Amniotic stem cell (primary cell): Measurements from ENCODE around the gene B4GALT1.
"Not testable (repeated sequence)": the region's sequence is repeated elsewhere in the genome, so short reads cannot be mapped to it uniquely, and the experiment has no call there.

ENCODE experiments used
- DNase-seq: peaks from one replicate; lab custom pipeline; 2025; lab: John Stamatoyannopoulos, UW

The B4GALT1 gene

DNA sequence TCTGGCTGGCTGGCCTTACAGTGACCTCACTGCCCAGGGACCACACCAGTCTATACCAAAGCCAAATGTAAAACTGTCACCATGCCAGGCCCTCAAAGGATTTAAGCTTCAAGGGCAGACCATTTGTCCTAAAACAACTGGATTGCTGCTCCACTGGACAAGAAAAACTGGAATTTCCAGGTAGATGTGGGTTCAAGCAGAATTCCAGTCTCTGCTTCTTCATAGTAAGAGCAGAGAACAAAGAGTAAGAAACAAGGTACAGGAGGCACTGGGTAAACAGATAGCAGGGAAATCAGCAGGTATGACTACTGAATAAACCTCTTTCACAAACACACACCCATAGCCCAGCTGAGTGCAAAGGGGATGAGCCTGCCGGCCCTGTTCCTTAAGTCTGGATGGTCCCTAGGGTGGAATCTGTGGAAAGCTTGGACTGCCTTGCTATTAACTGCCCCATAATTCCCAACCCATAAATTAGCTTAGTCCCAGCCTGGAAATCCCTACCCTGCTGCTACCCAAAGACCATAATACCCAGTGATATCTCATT is 5.5 kb downstream of the B4GALT1 start:
- no peak for DNase-seq

DNA sequence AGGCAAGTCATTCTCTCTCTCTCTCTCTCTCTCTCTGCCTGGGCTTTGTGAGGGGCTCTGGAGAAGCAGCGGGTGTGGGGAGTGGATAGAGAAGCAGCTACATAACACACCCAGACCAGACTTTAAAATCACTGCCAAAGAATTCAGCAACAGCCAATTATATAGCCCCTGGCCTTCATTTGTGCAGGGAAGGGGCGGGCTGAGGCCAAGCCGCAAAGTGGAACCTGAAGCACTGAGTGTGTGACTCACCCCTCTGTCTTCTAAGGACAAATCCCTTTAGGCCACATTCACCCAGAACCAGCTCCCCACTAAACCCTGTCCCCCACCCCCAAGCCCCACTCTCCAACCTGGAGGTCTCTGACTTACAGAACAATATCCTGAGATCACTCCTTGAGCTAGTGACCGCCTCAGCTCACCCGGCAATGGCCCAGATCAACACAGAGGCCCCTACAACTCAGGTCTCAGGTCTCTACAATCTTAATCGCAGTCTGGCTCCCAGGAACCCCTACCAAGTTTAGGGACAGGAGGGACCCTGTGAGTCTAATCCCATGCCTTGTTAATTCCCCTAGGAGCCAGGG is 6.0 kb downstream of the B4GALT1 start:
- peak; percentile 97 for DNase-seq

DNA sequence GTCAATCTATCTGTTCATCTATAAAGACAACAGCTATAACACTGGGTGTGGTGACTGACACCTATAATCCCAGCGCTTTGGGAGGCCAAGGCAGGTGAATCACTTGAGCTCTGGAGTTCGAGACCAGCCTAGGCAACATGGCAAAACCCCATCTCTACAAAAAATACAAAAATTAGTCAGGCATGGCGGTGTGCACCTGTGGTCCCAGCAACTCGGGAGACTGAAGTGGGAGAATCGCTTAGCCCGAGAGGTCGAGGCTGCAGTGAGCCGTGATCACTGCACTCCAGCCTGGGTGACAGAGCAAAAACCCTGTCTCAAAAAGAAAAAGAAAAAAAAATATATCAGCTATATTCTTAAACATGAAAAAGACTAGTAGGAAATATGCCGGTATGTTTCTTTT is 6.7 kb downstream of the B4GALT1 start:
- DNase-seq: not testable (repeated sequence)

DNA sequence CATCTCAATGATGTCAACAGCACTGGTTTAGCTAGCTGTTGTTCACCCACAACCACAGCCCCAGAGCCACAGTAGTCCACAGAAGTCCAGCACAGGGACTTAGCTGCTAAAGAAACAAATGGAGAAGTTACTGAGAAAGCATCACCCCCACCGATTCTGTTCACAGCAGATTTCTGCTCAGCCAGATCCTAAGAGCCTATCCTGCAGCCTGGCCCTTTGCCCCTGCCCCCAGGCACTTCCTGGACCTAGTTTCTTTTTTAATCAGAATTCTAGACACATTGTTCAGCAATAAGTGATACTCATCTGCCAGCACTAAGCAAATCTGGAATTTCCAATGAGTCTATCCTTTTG is 7.4 kb downstream of the B4GALT1 start:
- peak; percentile 52 for DNase-seq

DNA sequence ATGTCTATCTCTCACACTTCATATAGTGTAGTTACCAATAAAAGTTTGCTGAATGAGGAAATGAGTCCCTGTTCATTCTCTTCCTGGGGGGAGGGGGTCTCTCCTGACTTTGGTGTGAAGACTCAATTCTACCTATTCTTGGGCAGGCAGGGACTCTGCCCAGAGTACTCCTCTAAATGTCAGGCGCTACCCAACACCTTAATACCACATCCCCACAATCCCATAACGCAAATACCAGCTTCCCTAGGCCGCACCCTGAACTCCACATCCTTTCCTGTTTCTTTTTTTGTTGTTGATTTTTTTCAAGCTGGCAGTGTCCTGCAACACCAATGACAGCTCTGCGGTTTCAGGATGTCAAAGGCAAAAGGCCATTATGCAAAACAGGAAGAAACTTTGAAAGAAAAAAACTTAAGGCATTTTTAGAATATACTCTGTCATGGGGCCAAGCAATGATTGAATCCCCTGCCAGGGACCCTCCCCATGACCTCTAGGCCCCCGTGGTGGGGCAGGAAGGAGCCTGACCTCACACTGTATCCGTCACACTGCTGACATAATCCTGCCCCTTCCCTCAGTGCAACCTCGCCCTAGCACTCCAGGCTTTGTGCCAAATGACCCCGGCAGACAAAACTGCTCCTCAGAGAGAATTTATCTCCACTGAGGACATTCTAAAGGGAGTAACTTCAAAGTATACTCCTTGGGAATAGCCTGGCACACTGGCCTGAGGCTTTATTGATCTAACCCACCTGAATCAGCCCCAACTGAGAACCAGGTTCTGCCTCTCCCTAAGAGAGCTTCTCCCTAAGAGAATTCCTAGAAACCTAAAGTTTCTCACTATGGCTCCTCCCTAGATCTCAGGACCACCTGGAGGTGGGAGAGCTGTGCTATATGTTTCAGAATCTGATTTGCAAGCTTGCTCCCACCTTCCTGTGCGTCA is 8.0 kb downstream of the B4GALT1 start:
- DNase-seq: no peak

DNA sequence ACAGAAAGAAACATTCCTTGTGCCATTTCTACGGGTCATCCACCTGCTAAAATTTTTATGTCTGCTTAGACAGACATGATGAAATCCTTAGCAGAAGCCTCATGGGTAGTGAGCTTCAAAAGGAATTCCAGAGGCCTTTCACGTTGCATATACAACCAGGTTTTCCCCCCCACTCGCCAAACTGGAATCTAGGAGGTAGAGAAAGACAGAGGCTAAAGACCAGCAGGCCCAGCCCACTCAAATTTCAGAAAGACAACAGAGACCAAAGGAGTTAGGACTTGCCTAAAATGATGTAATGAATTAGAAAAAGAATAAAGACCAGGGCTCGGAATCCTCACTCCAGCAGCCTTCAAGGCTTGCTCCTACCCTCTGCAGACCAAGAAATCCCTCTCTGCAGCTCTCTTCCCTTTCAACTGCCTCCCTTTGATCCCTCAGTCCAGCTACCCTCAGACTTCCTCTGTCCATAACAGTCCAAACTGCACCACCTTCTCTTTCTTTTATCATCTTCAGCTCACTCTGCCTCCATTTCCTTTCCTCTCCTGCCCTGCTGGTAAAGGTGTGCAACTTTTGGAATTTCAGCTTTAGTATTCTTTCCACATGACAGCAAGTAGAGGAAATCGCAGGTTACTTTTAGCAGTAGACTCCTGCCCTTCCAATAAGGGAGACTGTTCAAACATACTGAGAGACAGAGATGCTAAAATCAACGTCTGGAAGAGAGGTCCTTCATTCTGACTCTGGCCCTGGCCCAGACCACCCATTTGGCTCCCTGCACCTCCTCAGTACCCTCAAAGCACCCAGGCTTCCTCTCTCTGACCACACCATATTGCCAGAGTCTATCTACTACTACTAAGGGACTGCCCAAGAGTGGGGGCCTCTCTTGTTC is 8.9 kb downstream of the B4GALT1 start:
- DNase-seq: no peak

DNA sequence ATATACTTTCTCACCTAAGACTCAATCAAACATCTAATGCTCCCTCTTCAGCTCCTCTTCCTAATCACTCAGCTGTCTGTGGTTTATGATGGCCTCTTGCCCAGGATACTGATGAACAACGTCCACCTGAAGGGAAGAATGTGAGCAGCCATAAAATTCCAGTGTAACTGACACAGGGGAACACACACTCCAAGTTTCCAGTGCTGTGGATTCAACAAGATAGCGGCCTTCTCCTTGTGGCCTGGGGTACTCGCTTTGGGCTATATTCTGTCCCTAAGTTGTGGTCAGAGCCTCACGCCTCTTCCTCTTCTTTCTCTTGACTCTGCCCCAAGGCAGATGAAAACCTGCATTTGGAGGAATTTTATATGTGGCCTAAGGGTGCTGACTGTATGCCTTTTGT is 11.7 kb downstream of the B4GALT1 start:
- no peak for DNase-seq

DNA sequence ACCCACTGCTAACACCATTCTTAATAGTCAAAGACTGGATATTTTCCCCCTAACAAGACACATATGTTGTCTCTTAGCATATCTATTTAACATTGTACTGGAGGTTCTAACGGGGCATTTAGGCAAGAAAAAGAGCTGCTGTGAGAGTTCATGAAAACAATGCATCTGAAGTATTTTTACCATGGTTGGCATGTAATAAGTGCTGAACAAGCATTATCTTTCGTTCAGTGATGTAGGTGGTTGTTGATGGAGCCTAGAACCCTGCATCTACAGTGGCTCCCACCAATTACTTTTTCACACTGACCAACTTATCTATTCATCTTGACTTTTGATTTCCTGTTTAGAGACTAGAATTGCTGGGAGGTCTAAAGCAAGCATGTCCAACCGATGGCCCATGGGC is 12.8 kb downstream of the B4GALT1 start:
- no peak for DNase-seq

DNA sequence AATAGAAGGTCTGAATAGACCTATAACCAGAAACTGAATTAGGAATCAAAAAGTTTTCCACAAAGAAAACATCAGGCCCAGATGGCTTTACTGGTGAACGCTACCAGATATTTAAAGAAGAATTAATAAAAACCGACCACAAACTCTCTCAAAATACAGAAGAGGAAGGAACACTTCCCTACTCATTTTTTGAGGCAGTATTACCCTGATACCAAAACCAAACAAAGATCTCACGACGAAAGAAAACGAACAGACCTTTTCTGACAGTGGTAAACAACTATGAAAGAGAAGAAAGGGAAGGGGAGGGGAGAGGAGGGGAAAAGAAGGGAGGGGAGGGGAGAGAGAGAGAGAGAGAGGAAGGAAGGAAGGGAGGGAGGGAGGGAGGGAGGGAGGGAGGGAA is 13.5 kb downstream of the B4GALT1 start:
- DNase-seq: no peak

DNA sequence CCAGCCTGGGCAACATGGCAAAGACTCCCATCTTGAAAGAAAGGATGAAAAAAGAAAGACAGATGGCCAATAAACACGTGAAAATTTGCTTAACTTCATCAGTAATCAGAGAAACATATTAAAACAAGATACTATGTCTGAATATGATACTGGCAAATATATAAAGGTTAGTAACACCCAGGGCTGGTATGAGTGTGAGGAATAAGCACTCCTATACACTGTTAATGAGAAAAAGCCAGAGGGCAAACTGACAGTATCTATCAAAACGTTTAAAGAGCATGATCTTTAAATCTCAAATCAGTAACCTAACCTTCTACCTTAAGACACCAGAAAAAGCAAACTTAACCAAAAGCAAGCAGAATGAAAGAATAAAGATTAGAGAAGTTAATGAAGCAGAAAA is 14.1 kb downstream of the B4GALT1 start:
- DNase-seq: no peak

DNA sequence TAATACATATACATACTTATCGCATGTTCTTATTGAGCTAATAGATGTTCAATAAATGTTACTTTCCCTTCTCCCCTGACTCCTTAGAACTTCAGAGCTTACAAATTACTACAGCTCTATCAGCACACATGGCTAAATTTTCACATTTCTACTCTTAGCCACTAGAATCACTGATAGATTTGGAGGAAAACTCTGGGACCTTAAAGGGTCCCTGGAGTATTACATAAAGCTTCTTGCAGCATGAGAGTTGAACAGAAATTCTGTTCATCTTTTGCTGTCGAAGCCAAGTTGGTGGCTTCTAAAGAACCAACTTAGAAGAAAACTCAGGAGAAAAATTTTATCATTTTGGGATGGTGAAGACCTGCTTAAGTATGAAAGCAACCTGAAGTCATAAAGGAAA is 15.5 kb downstream of the B4GALT1 start:
- DNase-seq: no peak

DNA sequence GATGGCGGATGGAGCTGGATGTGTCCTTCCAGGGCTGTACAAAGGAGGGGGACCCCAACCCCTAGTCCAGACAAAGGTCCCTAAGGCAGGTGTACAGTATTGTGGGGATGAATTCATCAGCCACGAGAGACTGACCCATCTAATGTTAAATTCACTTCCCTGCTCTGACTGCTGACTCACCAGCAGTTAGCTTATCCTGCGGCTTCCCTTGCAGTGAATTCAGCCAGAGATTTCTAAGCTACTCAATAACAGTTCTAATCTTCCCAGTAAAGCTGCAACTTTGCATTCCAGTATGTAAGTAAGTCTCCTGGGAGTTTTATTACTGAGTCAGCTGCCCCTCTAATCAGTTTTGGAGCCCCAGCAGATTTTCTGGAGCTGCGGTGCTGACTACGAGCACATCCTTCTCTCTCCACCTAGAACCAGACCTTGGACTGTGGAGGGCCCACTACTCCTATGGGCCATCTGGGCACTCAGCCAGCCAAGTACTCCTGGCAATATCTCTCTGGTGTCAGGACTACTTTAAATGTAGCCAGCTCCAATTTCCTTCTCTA is 16.1 kb downstream of the B4GALT1 start:
- peak; percentile 84 for DNase-seq

DNA sequence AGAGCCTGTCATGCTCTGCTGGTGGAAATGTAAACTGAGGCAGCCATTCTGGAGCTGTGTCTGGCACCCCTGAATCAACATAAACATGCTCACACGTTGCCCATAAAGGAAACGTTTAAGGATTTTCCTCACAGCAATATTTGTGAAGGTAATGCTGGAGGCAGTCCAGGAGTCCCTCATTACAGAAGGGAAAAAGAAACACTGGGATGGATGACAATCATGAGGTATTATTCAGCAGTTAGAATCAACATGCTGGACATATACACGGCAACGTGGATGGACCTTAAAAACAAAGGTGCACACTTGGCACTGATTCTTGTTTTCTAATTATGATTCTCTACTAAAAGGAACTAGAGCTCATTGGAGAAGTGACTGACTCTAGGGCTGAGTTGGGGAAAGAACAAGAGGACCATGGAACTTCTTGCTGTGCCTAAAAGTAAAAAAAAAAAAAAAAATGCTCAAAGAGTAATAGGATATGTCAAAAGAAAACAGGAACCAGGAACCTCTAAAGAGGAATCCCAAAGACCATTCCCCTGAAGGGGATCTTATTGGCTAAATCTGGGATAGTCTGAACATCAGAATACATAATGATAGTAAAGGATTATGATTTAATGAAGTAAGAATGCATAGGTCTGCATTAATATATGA is 18.6 kb downstream of the B4GALT1 start:
- DNase-seq: no peak

DNA sequence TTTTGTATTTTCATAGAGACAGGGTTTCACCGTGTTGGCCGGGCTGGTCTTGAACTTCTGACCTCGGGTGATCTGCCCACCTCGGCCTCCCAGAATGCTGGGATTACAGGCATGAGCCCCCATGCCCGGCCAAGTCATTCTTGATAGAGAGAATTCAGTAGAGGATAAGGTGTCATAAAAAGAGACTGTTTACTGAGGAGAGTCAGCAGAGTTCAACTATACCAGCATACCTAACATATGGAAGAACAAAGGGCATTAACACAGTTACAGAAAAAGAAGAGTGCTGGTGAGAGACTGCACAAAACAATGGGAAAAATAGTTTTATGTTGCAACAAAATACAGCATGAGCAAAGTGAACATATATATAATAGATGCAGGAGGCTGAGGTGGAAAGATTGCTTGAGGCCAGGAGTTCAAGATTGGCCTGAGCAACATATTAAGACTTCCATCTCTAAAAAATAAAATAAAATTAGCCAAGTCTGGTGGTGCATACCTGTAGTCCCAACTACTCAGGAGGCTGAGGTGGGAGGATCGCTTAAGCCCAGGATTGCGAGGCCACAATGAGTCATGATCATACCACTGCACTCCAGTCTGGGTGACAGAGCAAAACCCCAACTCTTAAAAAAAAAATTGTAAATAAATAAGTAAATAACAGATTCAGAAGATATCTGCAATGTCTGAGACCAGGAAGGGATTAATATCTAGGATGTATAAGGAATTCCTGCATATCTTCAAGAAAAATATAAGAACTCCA is 19.5 kb downstream of the B4GALT1 start:
- no peak for DNase-seq

DNA sequence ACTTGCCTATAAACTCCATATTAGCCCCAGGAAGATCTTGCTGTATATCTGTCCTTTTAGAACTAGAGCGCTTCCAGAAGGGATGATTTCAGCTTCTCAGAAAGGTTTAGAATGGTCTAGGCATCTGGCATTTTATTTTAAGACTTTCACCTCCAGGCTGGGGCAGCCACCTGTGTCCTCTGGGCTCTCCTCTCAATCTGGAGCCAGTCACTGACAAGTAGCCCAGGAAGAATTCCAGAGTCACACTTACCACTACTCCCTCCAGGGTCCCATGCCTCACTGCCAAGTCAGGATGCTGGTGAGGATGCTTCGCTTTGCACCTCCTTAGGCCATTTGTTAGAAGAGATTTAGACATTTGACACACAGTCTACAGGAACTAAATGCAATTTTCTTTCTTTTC is 20.8 kb downstream of the B4GALT1 start:
- no peak for DNase-seq

DNA sequence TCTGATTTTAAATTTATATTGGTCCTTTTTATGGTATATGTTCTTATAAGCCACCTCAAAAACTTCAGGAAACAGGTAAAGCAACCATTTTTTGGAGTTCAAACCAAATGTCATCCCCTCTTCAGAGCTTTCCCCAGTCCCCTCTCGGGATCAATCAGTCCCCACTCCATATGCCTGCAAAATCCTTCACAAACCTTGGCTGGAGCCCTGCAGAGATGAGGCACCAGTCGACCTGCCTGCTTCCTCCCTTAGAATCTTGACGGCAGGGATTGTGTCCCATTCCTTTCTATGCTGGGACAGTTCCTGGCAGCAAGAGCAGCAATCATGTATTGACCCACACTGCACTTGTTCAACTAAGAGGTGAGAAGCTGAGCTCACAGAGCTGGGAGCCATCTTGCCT is 22.6 kb downstream of the B4GALT1 start:
- no peak for DNase-seq

DNA sequence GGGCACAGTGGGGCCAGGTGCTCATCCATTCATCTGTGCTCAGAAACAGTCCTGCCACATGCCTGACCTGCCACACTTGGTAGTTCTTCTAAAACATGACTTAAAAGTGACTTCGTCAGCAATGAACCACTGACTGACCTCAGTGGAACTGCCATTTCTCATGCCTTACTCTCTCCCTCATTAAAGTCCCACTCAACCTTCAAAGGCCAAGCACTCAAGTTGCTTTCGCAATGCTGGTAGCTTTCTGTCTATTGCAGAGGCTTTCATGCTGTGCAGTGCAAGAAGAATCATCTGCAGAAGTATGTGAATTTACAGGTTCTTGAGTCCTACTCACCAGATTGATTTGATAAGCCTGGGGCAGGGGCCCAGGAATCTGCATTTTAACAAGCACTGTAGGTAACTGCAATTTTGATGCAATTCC is 23.9 kb downstream of the B4GALT1 start:
- no peak for DNase-seq

DNA sequence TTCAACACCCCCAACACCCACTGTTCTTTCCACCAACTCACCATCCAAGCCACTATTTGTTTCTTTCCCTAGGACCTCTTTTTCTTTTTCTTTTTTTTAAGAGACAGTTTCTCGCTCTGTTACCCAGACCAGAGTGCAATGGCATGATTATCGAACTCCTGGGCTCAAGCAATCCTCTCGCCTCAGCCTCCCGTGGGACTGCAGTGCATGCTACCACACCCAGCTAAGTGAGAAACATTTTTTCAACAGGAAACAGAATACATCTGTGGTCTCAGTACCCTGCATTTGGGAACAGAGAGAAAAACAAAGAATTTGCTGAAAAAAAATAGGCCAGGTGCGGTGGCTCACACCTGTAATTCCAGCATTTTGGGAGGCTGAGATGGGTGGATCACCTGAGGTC is 24.6 kb downstream of the B4GALT1 start:
- DNase-seq: no peak

DNA sequence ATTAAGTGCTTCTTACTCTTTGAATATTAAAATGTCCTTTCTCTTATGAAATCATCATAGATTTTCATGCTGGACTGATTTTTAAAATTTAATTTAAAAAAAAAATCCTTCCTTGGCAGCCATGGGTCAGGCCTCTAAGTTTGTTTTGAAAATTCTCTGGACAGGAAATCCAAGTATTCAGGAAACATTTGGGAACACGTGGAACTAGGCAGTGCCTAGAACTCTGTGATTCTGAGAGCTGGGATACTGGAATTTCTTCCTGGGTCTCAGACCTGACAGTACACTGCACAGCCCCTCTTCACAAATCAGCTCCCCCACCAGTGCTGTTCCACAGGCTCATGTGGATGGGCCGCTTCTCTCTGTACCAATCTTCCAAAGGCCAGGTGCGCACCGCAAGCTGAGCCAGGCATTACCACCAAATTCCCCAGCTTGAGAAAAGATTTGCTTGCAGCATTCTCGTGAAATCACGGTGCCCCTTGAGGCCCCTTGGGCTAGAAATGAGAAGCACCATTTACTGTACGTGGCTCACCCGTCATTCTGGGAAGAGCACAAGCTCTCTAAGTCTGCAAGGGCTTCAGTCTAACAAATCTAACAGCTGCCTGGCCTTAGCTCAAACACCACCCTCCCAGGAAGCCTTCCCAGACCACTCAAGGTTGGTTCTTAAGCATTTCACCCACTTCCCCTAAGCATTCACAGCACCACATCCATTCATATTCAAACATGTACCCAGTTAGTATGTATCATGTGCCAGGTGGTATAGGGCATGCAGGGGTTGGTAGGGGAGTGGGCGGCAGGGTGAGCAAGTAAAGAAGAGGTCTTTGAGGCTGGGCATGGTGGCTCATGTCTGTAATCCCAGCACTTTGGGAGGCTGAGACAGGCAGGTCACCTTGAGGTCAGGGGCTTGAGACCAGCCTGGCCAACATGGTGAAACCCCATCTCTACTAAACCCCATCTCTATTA is 26.5 kb downstream of the B4GALT1 start:
- DNase-seq: no peak
